Thymus (tissue), 14 donors: ENCODE results near the gene FREM3. TPM values are rescaled to one million over a fixed set of nuclear protein-coding genes. Genes with fewer than 3 reads are reported as not detected.
A peak's percentile ranks its signal among the peaks of the same experiment; 100 is the strongest.
"Not testable (repeated sequence)": the region's sequence is repeated elsewhere in the genome, so short reads cannot be mapped to it uniquely, and the experiment has no call there.

Source experiments
- DNase-seq, 9 donors: peaks; one replicate each; pipeline ENCODE4 v3.0.0-alpha.2; 2013; ENCODE audit warnings: low spot score in 9 of 9, low read depth in 6 of 9, missing footprints in 1 of 9
- H3K27ac ChIP-seq, 2 donors: one replicate each; pipeline ENCODE4 v1.5.1; 2013; ENCODE audit warnings: control low read depth in 1 of 2, low read depth in 1 of 2, low read length in 1 of 2, mild to moderate bottlenecking in 1 of 2, moderate library complexity in 1 of 2
- H3K27me3 ChIP-seq, 2 donors: one replicate each; pipeline ENCODE4 v1.5.1; 2013; ENCODE audit warnings: low read length in 1 of 2; ENCODE audit not compliant: control insufficient read depth in 2 of 2, insufficient read depth in 1 of 2
- H3K36me3 ChIP-seq, 2 donors: one replicate each; pipeline ENCODE4 v1.5.1; 2013; ENCODE audit warnings: low read length in 1 of 2, mild to moderate bottlenecking in 1 of 2, moderate library complexity in 1 of 2; ENCODE audit not compliant: control insufficient read depth in 2 of 2, insufficient read depth in 2 of 2
- H3K4me1 ChIP-seq, 2 donors: one replicate each; pipeline ENCODE4 v1.5.1; 2013; ENCODE audit warnings: low read length in 2 of 2; ENCODE audit not compliant: control insufficient read depth in 2 of 2, insufficient read depth in 2 of 2
- H3K4me3 ChIP-seq, 2 donors: one replicate each; pipeline ENCODE4 v1.5.1; 2013; ENCODE audit warnings: low read length in 2 of 2, control low read depth in 1 of 2, mild to moderate bottlenecking in 1 of 2
- H3K9me3 ChIP-seq, 2 donors: one replicate each; pipeline ENCODE4 v1.5.1; 2013; ENCODE audit warnings: low read length in 1 of 2, mild to moderate bottlenecking in 1 of 2; ENCODE audit not compliant: control insufficient read depth in 2 of 2, insufficient read depth in 1 of 2
- WGBS: extraction: QIAGEN DNeasy Blood & Tissue Kit; methylation state at CpG from one replicate; pipeline ENCODE4 v1.1.7; 2013; 5-methylcytosine and 5-hydroxymethylcytosine counted together
- long read RNA-seq, 10 donors: transcript quantifications; one replicate each; lab custom pipeline, GENCODE V29; 2026
- polyA plus RNA-seq: library from polyadenylated mRNA; stranded (reverse); fragments of 200-250 nt; gene quantifications from one replicate; pipeline ENCODE4 v1.2.3, GENCODE V29; 2013
- total RNA-seq: library from RNA; stranded (reverse); fragments of 120-200 nt; gene quantifications from one replicate; pipeline ENCODE4 v1.2.4, GENCODE V29; 2013
- donor health status: healthy.

FREM3 gene
- total RNA-seq (0.71 TPM), polyA plus RNA-seq (0.23 TPM)
- long read RNA-seq, donor 1, result 0 reads
- long read RNA-seq, donor 2, result 0 reads
- long read RNA-seq, donor 3, result 0 reads
- long read RNA-seq, donor 4, result 0 reads
- long read RNA-seq, donor 5, result 0 reads
- long read RNA-seq, donor 6, result 0 reads
- long read RNA-seq, donor 7, result 0 reads
- long read RNA-seq, donor 8, result 0 reads
- long read RNA-seq, donor 9, result 0 reads
- long read RNA-seq, donor 10, result 0 reads

DNA sequence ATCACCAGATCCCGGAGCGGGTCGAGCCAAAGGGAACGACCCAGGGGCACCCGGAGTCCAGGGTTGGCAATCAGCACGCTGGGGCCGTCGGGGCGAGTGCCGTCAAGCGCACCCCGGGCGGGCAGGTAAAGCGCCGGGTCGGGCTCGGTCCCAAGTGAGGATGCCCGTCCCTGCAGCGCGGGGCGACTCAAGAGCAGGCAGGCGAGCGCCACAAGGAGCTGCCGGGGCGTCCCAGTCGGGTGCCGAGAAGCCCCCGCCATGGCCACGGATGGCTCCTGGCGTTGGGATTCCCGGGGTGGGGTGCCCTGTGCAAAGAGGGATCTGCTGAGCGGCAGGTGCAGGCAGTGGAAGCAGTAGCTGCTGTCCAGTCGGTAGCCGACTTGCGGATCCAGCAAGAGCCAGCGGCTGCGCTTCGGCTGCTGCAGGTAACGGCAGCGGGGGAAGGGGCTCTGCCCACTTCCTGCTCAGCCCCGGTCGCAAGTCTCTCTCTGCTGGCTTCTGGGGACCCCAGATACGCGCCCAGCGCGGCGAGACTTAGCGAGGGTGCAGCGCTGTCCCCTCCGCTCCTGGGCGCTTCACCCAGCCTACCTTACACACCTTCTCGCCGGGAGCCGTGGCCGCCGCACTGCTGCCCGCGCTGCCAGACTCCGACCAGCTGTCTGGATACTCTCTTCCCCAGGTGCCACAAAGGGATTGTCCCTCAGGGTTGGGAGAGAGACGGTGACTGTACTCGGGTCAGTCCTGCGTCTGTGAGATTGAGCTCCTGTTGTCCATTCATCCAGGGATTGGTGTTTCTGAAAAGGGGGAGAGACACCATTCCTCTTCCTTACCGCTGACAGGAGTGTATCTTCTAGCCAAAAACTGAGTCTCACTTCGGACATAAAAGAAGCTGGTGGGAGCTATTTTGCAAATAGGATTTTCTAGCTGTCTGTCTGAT lies at the start of gene FREM3:
Gene FREM3 (minus strand): TSS at position 260 of the 937 bp plus-strand sequence. CDS start 0 bp downstream, at position 260.
- Histone ChIP-seq H3K9me3 (peaks cover 0 to 3% of the 10 kb centered on the region in 2 donors), H3K36me3 (no peaks in the 10 kb centered on the region), H3K4me1 (peaks cover 8 to 19% of the 10 kb centered on the region in 2 donors), H3K4me3 (peak within 1 kb of the TSS; percentile 47 to 48), H3K27ac (peak within 1 kb of the TSS in 1 of 2 donors; percentile 66), H3K27me3 (peaks cover 9 to 27% of the 10 kb centered on the region in 2 donors)
- peak; percentile 9 to 62 (median 25) for DNase-seq
- WGBS, result under 1% methylated on average over 64 of the region's 64 CpGs

DNA sequence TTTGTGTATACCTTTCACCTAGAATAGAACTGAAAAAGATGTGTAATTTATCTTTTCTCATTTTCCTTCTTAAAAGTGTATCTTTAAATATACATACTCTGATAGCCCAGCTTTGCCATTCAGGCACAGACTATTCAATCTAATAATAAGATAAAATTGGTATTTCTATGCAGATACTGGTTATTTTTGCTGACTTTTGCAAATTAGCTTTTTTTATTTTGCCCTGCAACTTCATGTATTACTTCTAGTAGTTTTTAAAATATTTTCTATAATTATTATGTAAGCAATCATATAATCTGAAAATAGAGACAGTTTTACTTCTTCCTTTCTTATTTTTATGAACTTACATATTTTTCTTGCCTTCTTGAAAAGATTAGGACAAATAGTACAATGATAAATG lies 45.4 kb upstream of the FREM3 start:
- Histone ChIP-seq H3K36me3 (no peaks in the 10 kb centered on the region), H3K4me3 (no peak overlapping the region), H3K27ac (no peak overlapping the region), H3K27me3 (no peaks in the 10 kb centered on the region), H3K4me1 (no peaks in the 10 kb centered on the region), H3K9me3 (no peaks in the 10 kb centered on the region)
- DNase-seq, result no peak

DNA sequence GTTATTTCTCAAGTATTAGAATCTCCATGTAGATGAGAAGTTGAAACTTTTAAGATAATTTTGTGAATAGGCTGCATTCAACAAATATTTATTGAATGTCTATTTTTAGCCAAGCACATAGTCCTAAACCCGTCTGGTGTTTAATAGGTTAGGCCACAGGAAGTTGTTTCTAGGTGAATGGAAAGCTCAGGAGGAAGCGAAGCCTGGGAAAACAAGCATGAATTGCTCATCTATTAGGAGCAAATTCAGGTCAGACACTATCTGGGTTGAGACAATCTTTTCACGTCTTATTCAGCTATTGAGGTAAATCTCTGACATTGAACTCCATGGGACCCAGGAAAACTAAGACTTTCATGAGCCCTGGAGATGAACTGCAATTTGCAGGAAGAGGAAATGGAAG lies 43.1 kb upstream of the FREM3 start:
- no peak for DNase-seq
- Histone ChIP-seq H3K27me3 (no peaks in the 10 kb centered on the region), H3K27ac (no peak overlapping the region), H3K4me3 (no peak overlapping the region), H3K4me1 (no peaks in the 10 kb centered on the region), H3K36me3 (no peaks in the 10 kb centered on the region), H3K9me3 (no peaks in the 10 kb centered on the region)
- WGBS, result 89% methylated on average over 3 of the region's 3 CpGs

DNA sequence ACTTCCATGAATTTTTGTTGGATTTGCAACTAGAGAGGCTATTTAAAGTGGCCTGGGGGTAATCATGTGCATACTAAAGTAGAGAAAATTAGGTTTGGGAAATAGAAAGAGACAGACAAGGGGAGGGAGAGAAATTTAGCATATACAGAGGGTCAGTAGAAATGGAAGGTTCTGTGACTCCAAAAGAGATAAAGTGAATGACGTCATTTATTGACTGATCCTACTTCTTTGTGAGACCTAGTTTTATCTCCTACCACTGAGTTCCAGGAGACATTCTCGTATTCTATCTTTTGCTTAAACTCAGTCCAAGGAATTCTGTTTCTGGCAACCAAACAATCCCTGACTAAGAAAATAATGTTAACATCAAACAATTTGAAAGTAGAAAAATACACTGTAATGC lies 42.4 kb upstream of the FREM3 start:
- Histone ChIP-seq H3K9me3 (no peaks in the 10 kb centered on the region), H3K27ac (no peak overlapping the region), H3K4me3 (no peak overlapping the region), H3K36me3 (no peaks in the 10 kb centered on the region), H3K4me1 (no peaks in the 10 kb centered on the region), H3K27me3 (no peaks in the 10 kb centered on the region)
- DNase-seq, result no peak
- 47% methylated on average over 2 of the region's 2 CpGs for WGBS

DNA sequence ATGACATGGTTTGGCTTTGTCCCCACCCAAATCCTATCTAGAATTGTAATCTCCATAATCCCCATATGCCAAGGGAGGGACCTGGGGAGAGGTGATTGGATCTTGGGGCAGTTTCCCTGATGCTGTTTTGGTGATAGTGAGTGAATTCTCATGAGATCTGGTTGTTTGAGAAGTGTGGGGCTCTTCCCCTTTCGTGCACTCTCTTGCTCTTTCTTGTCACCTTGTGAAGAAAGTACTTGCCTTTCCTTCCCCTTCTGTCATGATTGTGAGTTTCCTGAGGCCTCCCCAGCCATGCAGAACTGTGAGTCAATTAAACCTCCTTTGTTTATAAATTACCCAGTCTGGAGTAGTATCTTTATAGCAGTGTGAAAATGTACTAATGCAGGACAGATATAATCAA lies 36.4 kb upstream of the FREM3 start:
- no peak overlapping the region for H3K27ac ChIP-seq
- no peaks in the 10 kb centered on the region for H3K36me3 ChIP-seq
- no peaks in the 10 kb centered on the region for H3K9me3 ChIP-seq
- H3K4me1 ChIP-seq, result no peaks in the 10 kb centered on the region
- WGBS, result 58% methylated on average over 1 of the region's 1 CpG
- no peak overlapping the region for H3K4me3 ChIP-seq
- no peaks in the 10 kb centered on the region for H3K27me3 ChIP-seq
- no peak for DNase-seq

DNA sequence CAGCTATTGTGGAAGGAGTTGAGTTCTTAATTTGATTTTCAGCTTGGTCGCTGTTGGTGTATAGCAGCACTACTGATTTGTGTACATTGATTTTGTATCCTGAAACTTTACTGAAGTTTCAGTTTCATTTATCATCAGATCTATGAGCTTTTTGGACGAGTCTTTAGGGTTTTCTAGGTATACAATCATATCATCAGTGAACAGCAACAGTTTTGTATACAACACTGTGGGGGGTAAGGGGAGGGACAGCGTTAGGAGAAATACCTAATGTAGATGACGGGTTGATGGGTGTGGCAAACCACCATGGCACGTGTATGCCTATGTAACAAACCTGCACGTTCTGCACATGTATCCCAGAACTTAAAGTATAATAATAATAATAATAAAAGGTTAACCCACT lies 35.6 kb upstream of the FREM3 start:
- WGBS, result 62% methylated on average over 6 of the region's 6 CpGs
- H3K9me3 ChIP-seq, H3K27ac ChIP-seq, DNase-seq, H3K4me3 ChIP-seq, H3K27me3 ChIP-seq, H3K36me3 ChIP-seq, H3K4me1 ChIP-seq: not testable (repeated sequence)

DNA sequence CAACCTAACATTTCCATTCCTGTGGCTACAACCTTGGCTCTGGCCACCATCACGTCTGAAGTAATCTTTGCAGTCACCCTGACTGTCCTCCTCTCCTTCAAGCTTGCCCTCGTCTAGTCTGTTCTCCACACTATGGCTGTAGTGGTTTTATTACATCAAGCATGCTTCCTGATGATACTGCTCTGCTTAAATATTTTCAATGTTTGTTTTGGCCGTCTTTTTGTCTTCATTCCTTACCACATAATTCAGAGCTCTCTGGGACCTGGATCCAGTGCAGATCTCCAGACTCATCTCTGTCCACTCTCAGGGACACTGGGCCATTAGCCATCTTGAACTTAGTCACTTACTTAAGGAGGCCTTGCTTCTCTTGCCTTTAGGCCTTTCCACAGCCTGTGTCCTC lies 27.7 kb upstream of the FREM3 start:
- Histone ChIP-seq H3K4me1 (no peaks in the 10 kb centered on the region), H3K9me3 (no peaks in the 10 kb centered on the region), H3K27me3 (no peaks in the 10 kb centered on the region), H3K36me3 (no peaks in the 10 kb centered on the region), H3K4me3 (no peak overlapping the region), H3K27ac (no peak overlapping the region)
- DNase-seq, result no peak
- 91% methylated on average over 3 of the region's 3 CpGs for WGBS

DNA sequence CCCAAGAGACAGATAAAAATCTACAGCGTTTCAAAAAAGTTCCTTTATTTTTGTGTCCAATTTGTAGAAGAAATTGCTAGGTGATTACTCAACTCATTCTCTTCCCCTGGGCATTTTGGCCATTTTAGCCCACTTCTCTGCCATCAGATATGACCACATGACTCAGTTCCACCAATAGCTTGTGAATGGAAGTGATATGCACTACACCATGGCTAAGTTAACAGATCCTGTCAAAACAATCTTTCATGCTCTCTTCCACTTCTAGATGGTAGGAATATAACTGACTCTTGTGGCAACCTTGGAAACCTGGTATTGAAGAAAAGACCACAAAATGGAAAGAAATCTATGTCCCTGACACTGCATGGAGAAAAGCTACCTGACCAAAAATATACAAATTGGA lies 26.2 kb upstream of the FREM3 start:
- no peaks in the 10 kb centered on the region for H3K27me3 ChIP-seq
- no peaks in the 10 kb centered on the region for H3K4me1 ChIP-seq
- H3K27ac ChIP-seq, result no peak overlapping the region
- H3K4me3 ChIP-seq, result no peak overlapping the region
- no peak for DNase-seq
- 98% methylated on average over 1 of the region's 1 CpG for WGBS
- no peaks in the 10 kb centered on the region for H3K9me3 ChIP-seq
- H3K36me3 ChIP-seq, result no peaks in the 10 kb centered on the region

DNA sequence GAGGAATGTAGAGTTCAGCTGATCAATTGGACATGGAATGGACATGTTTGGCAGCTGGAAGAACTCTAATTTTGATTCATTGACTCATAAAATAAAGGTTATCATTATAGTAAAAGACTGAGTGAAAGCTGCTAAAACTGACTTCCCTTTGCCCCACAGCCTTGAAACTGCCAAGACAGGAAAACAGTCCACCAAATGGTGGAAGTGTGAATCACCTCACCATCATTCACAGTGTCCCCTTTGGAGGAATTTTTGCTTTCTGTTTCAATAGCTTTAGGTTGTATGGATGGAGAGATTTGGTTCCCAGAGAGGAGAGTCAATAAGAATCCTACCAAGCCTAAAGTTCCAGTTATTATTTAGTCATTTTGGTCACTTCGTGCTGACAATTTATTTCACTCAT lies 20.8 kb upstream of the FREM3 start:
- no peaks in the 10 kb centered on the region for H3K36me3 ChIP-seq
- 98% methylated on average over 1 of the region's 1 CpG for WGBS
- DNase-seq, result no peak

More for the DNA sequence above, 20.8 kb upstream of the FREM3 start:
- no peaks in the 10 kb centered on the region for H3K27me3 ChIP-seq
- H3K4me1 ChIP-seq, result no peaks in the 10 kb centered on the region
- no peaks in the 10 kb centered on the region for H3K9me3 ChIP-seq
- H3K4me3 ChIP-seq, result no peak overlapping the region
- H3K27ac ChIP-seq, result no peak overlapping the region
